GM18517 (cell line): ENCODE data around the gene TANGO6.
A peak's percentile ranks its signal among the peaks of the same experiment; 100 is the strongest.

ENCODE experiments used
- ATAC-seq: cut with Tn5 transposase; IDR thresholded peaks from one replicate; pipeline ENCODE4 v1.9.1; 2021; ENCODE audit warnings: mild to moderate bottlenecking, moderate library complexity; ENCODE audit not compliant: unreplicated experiment

TANGO6 gene

GRCh38 chr16:68860978-68861892, 17.9 kb downstream of the TANGO6 start:
- no peak for ATAC-seq

- peak; percentile 48 for ATAC-seq
These were observed 23.6 kb downstream of the TANGO6 start for GRCh38 chr16:68866933-68867332.

- ATAC-seq: no peak
These were observed 26.3 kb downstream of the TANGO6 start for GRCh38 chr16:68869492-68870088.

GRCh38 chr16:68873635-68874471, 30.5 kb downstream of the TANGO6 start:
- no peak for ATAC-seq

- ATAC-seq: no peak
These were observed 32.5 kb downstream of the TANGO6 start for GRCh38 chr16:68875871-68876270.

GRCh38 chr16:68883685-68884084, 40.4 kb downstream of the TANGO6 start:
- ATAC-seq: no peak

GRCh38 chr16:68884401-68884800, 41.1 kb downstream of the TANGO6 start:
- no peak for ATAC-seq

GRCh38 chr16:68884861-68885720, 41.8 kb downstream of the TANGO6 start:
- ATAC-seq: no peak

GRCh38 chr16:68887107-68887506, 43.8 kb downstream of the TANGO6 start:
- no peak for ATAC-seq

GRCh38 chr16:68889508-68890150, 46.3 kb downstream of the TANGO6 start:
- no peak for ATAC-seq

GRCh38 chr16:68892214-68892613, 48.9 kb downstream of the TANGO6 start:
- ATAC-seq: no peak

- no peak for ATAC-seq
These were observed 49.6 kb downstream of the TANGO6 start for GRCh38 chr16:68892898-68893297.

GRCh38 chr16:68893710-68894705, 50.7 kb downstream of the TANGO6 start:
- ATAC-seq: no peak

- ATAC-seq: no peak
These were observed 51.4 kb downstream of the TANGO6 start for GRCh38 chr16:68894714-68895113.

- ATAC-seq: no peak
These were observed 54.7 kb downstream of the TANGO6 start for GRCh38 chr16:68898026-68898425.

- no peak for ATAC-seq
These were observed 56.7 kb downstream of the TANGO6 start for GRCh38 chr16:68900009-68900408.

- ATAC-seq: no peak
These were observed 59.0 kb downstream of the TANGO6 start for GRCh38 chr16:68902003-68902968.

- no peak for ATAC-seq
These were observed 59.6 kb downstream of the TANGO6 start for GRCh38 chr16:68902969-68903345.
